ENCODE measurements around the gene MEFV. TPM values are rescaled to one million over a fixed set of nuclear protein-coding genes. Genes with fewer than 3 reads are reported as not detected.

MEFV gene
- polyA plus RNA-seq, 3 donors, result 37.7 to 78.0 (median 73.2) TPM

GRCh38 chr16:3282730-3283542, 26.5 kb upstream of the MEFV start, which contains the start of gene ZNF263:
Gene ZNF263, plus strand, starts transcription at chr16:3283491. Its CDS starts 328 bp downstream, at chr16:3283819.
- under 1% methylated on average over 66 of the region's 72 CpGs for WGBS (ENCODE audit: insufficient coverage)
- intact Hi-C loops (cut with micrococcal nuclease), result loop anchor here (1.0 to 5.0 kb wide), 7 partner anchors 18 to 174 kb away; partner anchors contain the start of genes MEFV (in 1 of the 2), NAA60 (in 1 of the 2), ZNF174 (in 1 of the 2) and ZNF200 (in 1 of the 2)

More at GRCh38 chr16:3282730-3283542, 26.5 kb upstream of the MEFV start, which contains the start of gene ZNF263:
- DNase-seq, result peak; percentile 94 to 97 (median 97)
- Histone ChIP-seq H3K9me3 (replicated peaks in 1 of 2; ENCODE audit: control insufficient read depth in 1 of 2, insufficient read depth in 1 of 2, low read length in 2 of 2) (peaks cover 25 to 32% of the 10 kb centered on the region in 2 donors), H3K9ac (ENCODE audit: insufficient read depth, low read length, poor library complexity, severe bottlenecking) (peak within 1 kb of the TSS; percentile 92), H3K27me3 (ENCODE audit: control insufficient read depth in 2 of 2, insufficient read depth in 2 of 2, low read length in 2 of 2) (peaks cover 0 to 4% of the 10 kb centered on the region in 2 donors), H3K4me3 (replicated peaks in 1 of 3; ENCODE audit: low read depth in 2 of 3, low read length in 3 of 3) (peak within 1 kb of the TSS; percentile 79 to 90 (median 87)), H3K36me3 (replicated peaks in 1 of 2; ENCODE audit: control insufficient read depth in 1 of 2, insufficient read depth in 2 of 2, low read length in 2 of 2) (peaks cover 21 to 28% of the 10 kb centered on the region in 2 donors), H4K20me1 (ENCODE audit: insufficient read depth, low read length) (peaks cover 6% of the 10 kb centered on the region), H3K27ac (ENCODE audit: low read depth in 1 of 2, low read length in 2 of 2) (peak within 1 kb of the TSS; percentile 96), H3K4me1 (ENCODE audit: control insufficient read depth in 1 of 2, insufficient read depth in 2 of 2, low read length in 2 of 2) (peaks cover 37 to 43% of the 10 kb centered on the region in 2 donors), H3K4me2 (replicated peaks; ENCODE audit: extremely low read depth, low read length, poor library complexity, severe bottlenecking) (peak within 1 kb of the TSS; percentile 90), H3K79me2 (ENCODE audit: insufficient read depth, low read length) (peaks cover 42% of the 10 kb centered on the region), H2AFZ (ENCODE audit: insufficient read depth, low read depth, low read length, poor library complexity, severe bottlenecking) (peak within 1 kb of the TSS; percentile 92)
- peaks cover 29 to 34% of the 10 kb centered on the region in 2 donors for H3K36me3 Mint-ChIP-seq
- TF ChIP-seq, protein P1, sequence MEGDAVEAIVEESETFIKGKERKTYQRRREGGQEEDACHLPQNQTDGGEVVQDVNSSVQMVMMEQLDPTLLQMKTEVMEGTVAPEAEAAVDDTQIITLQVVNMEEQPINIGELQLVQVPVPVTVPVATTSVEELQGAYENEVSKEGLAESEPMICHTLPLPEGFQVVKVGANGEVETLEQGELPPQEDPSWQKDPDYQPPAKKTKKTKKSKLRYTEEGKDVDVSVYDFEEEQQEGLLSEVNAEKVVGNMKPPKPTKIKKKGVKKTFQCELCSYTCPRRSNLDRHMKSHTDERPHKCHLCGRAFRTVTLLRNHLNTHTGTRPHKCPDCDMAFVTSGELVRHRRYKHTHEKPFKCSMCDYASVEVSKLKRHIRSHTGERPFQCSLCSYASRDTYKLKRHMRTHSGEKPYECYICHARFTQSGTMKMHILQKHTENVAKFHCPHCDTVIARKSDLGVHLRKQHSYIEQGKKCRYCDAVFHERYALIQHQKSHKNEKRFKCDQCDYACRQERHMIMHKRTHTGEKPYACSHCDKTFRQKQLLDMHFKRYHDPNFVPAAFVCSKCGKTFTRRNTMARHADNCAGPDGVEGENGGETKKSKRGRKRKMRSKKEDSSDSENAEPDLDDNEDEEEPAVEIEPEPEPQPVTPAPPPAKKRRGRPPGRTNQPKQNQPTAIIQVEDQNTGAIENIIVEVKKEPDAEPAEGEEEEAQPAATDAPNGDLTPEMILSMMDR (IDR thresholded peaks at IDR 0.05), result no peak
- H3K27ac Mint-ChIP-seq, result peak within 1 kb of the TSS; percentile 95 to 99 (median 96)
- H3K4me1 Mint-ChIP-seq, result peaks cover 28% of the 10 kb centered on the region
- peak within 1 kb of the TSS; percentile 91 to 98 for H3K4me3 Mint-ChIP-seq
- peaks cover 5 to 9% (median 7%) of the 10 kb centered on the region in 3 donors for H3K27me3 Mint-ChIP-seq (ENCODE audit: low read depth in 3 of 3)
- H3K9me3 Mint-ChIP-seq, result peaks cover 21 to 40% (median 29%) of the 10 kb centered on the region in 7 donors
